Thymus (tissue), 14 donors: ENCODE data around the gene ACBD3. TPM values are rescaled to one million over a fixed set of nuclear protein-coding genes. Genes with fewer than 3 reads are reported as not detected.
A peak's percentile ranks its signal among the peaks of the same experiment; 100 is the strongest.

Experiments
- DNase-seq, 9 donors: peaks; one replicate each; pipeline ENCODE4 v3.0.0-alpha.2; 2013; ENCODE audit warnings: low spot score in 9 of 9, low read depth in 6 of 9, missing footprints in 1 of 9
- H3K27ac ChIP-seq, 2 donors: one replicate each; pipeline ENCODE4 v1.5.1; 2013; ENCODE audit warnings: control low read depth in 1 of 2, low read depth in 1 of 2, low read length in 1 of 2, mild to moderate bottlenecking in 1 of 2, moderate library complexity in 1 of 2
- H3K27me3 ChIP-seq, 2 donors: one replicate each; pipeline ENCODE4 v1.5.1; 2013; ENCODE audit warnings: low read length in 1 of 2; ENCODE audit not compliant: control insufficient read depth in 2 of 2, insufficient read depth in 1 of 2
- H3K36me3 ChIP-seq, 2 donors: one replicate each; pipeline ENCODE4 v1.5.1; 2013; ENCODE audit warnings: low read length in 1 of 2, mild to moderate bottlenecking in 1 of 2, moderate library complexity in 1 of 2; ENCODE audit not compliant: control insufficient read depth in 2 of 2, insufficient read depth in 2 of 2
- H3K4me1 ChIP-seq, 2 donors: one replicate each; pipeline ENCODE4 v1.5.1; 2013; ENCODE audit warnings: low read length in 2 of 2; ENCODE audit not compliant: control insufficient read depth in 2 of 2, insufficient read depth in 2 of 2
- H3K4me3 ChIP-seq, 2 donors: one replicate each; pipeline ENCODE4 v1.5.1; 2013; ENCODE audit warnings: low read length in 2 of 2, control low read depth in 1 of 2, mild to moderate bottlenecking in 1 of 2
- H3K9me3 ChIP-seq, 2 donors: one replicate each; pipeline ENCODE4 v1.5.1; 2013; ENCODE audit warnings: low read length in 1 of 2, mild to moderate bottlenecking in 1 of 2; ENCODE audit not compliant: control insufficient read depth in 2 of 2, insufficient read depth in 1 of 2
- WGBS: extraction: QIAGEN DNeasy Blood & Tissue Kit; methylation state at CpG from one replicate; pipeline ENCODE4 v1.1.7; 2013; 5-methylcytosine and 5-hydroxymethylcytosine counted together
- long read RNA-seq, 10 donors: transcript quantifications; one replicate each; lab custom pipeline, GENCODE V29; 2026
- polyA plus RNA-seq: library from polyadenylated mRNA; stranded (reverse); fragments of 200-250 nt; gene quantifications from one replicate; pipeline ENCODE4 v1.2.3, GENCODE V29; 2013
- total RNA-seq: library from RNA; stranded (reverse); fragments of 120-200 nt; gene quantifications from one replicate; pipeline ENCODE4 v1.2.4, GENCODE V29; 2013
- donor health status: healthy.

Gene ACBD3
- total RNA-seq (21.1 TPM), polyA plus RNA-seq (17.9 TPM)
- long read RNA-seq, donor 1, partial matches to known transcripts = 0 of 1 reads
- long read RNA-seq, donor 1, other reads (novel, unspliced or antisense) = 0 of 1 reads
- long read RNA-seq, donor 2, transcript ACBD3-201 (8 exons, 3,573 nt) = major isoform, 15 of 32 reads
- long read RNA-seq, donor 2, partial matches to known transcripts = 17 of 32 reads
- long read RNA-seq, donor 2, other reads (novel, unspliced or antisense) = 0 of 32 reads
- long read RNA-seq, donor 3, partial matches to known transcripts = 15 of 16 reads
- long read RNA-seq, donor 3, other reads (novel, unspliced or antisense) = 0 of 16 reads
- long read RNA-seq, donor 4, partial matches to known transcripts = 5 of 5 reads
- long read RNA-seq, donor 4, other reads (novel, unspliced or antisense) = 0 of 5 reads
- long read RNA-seq, donor 5, transcript ACBD3-201 (8 exons, 3,573 nt) = major isoform, 5 of 22 reads
- long read RNA-seq, donor 5, partial matches to known transcripts = 17 of 22 reads
- long read RNA-seq, donor 5, other reads (novel, unspliced or antisense) = 0 of 22 reads
- long read RNA-seq, donor 6, transcript ACBD3-201 (8 exons, 3,573 nt) = major isoform, 5 of 5 reads
- long read RNA-seq, donor 6, partial matches to known transcripts = 0 of 5 reads
- long read RNA-seq, donor 6, other reads (novel, unspliced or antisense) = 0 of 5 reads
- long read RNA-seq, donor 7, partial matches to known transcripts = 11 of 12 reads
- long read RNA-seq, donor 7, other reads (novel, unspliced or antisense) = 0 of 12 reads
- long read RNA-seq, donor 8 = 0 reads
- long read RNA-seq, donor 9, partial matches to known transcripts = 0 of 3 reads
- long read RNA-seq, donor 9, other reads (novel, unspliced or antisense) = 0 of 3 reads
- long read RNA-seq, donor 10, transcript ACBD3-201 (8 exons, 3,573 nt) = major isoform, 5 of 15 reads
- long read RNA-seq, donor 10, partial matches to known transcripts = 10 of 15 reads
- long read RNA-seq, donor 10, other reads (novel, unspliced or antisense) = 0 of 15 reads

DNA sequence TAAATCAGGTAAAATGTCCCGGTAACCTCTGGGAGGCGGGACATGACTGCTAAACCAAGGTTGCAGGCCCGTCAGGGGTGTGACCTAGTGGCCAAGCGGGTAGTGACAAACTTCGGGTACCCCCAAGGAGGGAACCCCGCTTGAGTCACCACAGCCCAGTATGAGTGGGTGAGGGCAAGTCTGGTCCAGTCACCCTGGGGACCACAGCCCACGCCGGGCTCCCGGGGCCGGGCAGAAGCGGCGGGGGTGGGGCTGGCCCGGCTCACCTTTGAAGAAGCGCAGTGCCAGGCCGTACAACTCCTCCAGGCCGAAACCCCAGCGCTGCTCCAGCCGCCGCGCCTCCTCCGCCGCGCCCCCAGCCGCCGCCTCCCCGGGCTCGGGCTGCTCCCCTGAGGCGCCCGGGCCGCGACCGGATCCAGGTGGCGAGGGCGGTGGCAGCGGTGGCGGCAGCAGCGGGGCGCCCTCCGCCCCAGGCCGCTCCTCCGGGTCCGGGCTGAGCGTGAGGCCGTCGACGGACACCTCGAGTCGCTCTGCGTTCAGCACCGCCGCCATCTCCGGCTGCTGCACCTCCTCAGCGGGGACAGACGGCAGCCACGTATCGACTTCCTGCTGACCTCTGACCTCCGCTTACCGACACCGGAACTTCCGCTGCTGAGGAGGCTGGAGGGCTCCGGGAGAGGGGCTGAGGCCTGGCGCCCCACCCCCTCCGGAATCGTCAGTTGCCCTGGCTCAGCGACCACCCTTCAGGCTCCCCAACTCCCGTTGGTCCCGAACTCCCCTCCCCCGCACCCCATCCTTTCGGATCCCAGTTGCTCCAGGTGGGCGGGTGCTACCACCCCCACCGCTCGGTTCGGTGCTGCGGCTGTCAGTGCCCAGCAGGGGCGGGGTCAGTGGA, at the start of gene ACBD3:
ACBD3 (minus strand) TSS at position 618 of the 895 bp plus-strand sequence; CDS start at position 552, 66 bp downstream.
- H3K27ac ChIP-seq = peak within 1 kb of the TSS; percentile 74 to 94
- no peaks in the 10 kb centered on the region for H3K27me3 ChIP-seq
- peak; percentile 76 to 94 (median 84) for DNase-seq
- WGBS = under 1% methylated on average over 75 of the region's 75 CpGs
- no peaks in the 10 kb centered on the region for H3K9me3 ChIP-seq
- H3K4me1 ChIP-seq = peaks cover 13% of the 10 kb centered on the region in 2 donors
- H3K4me3 ChIP-seq = peak within 1 kb of the TSS; percentile 78 to 100
- H3K36me3 ChIP-seq = no peaks in the 10 kb centered on the region

DNA sequence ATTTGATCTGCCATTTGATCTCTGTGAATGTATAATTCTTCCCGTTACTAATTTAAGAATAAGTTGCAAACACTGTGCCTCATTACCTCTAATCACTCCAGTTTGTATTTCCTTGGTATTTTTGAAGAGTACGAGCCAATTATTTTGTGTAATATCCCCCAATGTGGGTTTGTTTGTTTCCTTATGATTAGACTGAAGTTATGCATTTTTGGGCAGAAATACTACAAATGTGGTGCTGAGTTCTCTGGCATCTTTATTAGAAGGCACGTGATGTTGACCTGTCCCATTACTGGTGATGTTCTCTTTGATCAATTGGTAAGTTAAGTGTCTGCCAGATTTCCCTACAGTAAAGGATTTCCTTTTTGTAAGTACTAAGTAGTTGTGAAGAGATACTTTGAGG, 47.3 kb upstream of the ACBD3 start:
- no peak for DNase-seq
- peaks cover 0 to 2% of the 10 kb centered on the region in 2 donors for H3K4me1 ChIP-seq
- no peak overlapping the region for H3K27ac ChIP-seq

DNA sequence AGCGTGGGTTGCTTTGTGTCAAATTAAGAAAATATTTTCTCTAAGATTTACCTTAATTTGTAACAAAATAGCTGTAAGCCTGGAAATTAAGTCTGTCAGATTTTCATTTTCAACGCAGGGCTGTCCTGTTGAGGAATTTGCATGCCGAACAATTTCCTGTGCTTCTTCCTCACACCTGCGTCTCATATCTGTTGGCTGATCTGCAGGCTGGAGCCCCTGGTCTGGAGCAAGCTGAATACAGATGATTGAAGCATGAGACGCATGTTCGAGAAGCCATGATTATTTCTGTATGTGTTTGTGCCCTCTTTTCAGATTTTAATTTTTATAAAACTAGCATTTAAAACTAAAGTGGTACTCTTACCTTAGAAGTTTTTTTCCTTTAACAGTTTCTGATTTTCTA, 46.8 kb upstream of the ACBD3 start:
- WGBS = 62% methylated on average over 6 of the region's 6 CpGs
- Histone ChIP-seq H3K36me3 (peaks cover 5 to 30% of the 10 kb centered on the region in 2 donors), H3K27ac (no peak overlapping the region), H3K4me3 (no peak overlapping the region), H3K9me3 (no peaks in the 10 kb centered on the region), H3K27me3 (no peaks in the 10 kb centered on the region), H3K4me1 (peaks cover 0 to 2% of the 10 kb centered on the region in 2 donors)
- peak in 3 of 9 donors; percentile 6 to 29 (median 18) for DNase-seq

More for the DNA sequence above, 47.3 kb upstream of the ACBD3 start:
- 95% methylated on average over 3 of the region's 3 CpGs for WGBS
- Histone ChIP-seq H3K27me3 (no peaks in the 10 kb centered on the region), H3K4me3 (no peak overlapping the region), H3K36me3 (peaks cover 5 to 33% of the 10 kb centered on the region in 2 donors), H3K9me3 (no peaks in the 10 kb centered on the region)

DNA sequence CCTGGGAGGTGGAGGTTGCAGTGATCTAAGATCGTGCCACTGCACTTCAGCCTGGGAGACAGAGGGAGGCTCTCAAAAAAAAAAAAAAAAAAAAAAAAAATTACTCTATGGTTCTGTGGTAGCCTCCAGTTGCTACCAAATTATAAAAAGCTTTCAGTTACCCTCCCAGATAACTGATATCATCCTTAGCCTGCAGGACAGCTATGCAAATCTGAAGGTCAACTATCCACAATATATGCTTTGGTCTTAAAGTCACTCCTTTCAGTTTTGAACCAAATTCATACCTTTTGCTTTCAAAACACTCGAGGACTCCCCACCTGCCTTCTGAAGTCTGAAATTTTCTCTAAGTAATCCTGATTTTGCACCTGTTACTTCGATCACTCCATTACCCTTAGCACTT, 40.1 kb upstream of the ACBD3 start:
- Histone ChIP-seq H3K4me1 (peaks cover 2 to 5% of the 10 kb centered on the region in 2 donors), H3K36me3 (peaks cover 0 to 9% of the 10 kb centered on the region in 2 donors), H3K4me3 (no peak overlapping the region), H3K27ac (no peak overlapping the region), H3K27me3 (peaks cover 14 to 30% of the 10 kb centered on the region in 2 donors), H3K9me3 (peaks cover 0 to 2% of the 10 kb centered on the region in 2 donors)
- no peak for DNase-seq
- 85% methylated on average over 3 of the region's 3 CpGs for WGBS

DNA sequence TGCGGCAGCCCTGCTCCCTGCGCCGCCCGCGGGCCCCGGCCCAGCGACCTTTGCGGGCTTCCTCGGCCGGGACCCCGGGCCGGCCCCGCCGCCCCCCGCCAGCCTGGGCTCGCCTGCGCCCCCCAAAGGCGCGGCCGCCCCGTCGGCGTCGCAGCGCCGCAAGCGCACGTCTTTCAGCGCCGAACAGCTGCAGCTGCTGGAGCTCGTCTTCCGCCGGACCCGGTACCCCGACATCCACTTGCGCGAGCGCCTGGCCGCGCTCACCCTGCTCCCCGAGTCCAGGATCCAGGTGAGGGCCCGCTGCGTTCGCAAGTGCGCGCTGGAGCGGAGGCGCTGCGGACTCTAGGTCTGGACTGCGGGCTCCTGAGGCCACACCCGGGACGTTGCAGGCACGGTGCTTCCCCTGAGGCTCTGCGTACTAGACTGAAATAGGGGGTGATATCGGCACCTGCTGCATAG, 37.3 kb upstream of the ACBD3 start:
- WGBS = under 1% methylated on average over 55 of the region's 55 CpGs
- H3K27me3 ChIP-seq = peaks cover 14 to 34% of the 10 kb centered on the region in 2 donors
- DNase-seq = peak in 5 of 9 donors; percentile 19 to 45 (median 25)
- peaks cover 2 to 5% of the 10 kb centered on the region in 2 donors for H3K4me1 ChIP-seq
- H3K4me3 ChIP-seq = peak overlapping the region; percentile 37 to 54
- peaks cover 0 to 2% of the 10 kb centered on the region in 2 donors for H3K9me3 ChIP-seq
- H3K27ac ChIP-seq = no peak overlapping the region
- peaks cover 0 to 3% of the 10 kb centered on the region in 2 donors for H3K36me3 ChIP-seq

DNA sequence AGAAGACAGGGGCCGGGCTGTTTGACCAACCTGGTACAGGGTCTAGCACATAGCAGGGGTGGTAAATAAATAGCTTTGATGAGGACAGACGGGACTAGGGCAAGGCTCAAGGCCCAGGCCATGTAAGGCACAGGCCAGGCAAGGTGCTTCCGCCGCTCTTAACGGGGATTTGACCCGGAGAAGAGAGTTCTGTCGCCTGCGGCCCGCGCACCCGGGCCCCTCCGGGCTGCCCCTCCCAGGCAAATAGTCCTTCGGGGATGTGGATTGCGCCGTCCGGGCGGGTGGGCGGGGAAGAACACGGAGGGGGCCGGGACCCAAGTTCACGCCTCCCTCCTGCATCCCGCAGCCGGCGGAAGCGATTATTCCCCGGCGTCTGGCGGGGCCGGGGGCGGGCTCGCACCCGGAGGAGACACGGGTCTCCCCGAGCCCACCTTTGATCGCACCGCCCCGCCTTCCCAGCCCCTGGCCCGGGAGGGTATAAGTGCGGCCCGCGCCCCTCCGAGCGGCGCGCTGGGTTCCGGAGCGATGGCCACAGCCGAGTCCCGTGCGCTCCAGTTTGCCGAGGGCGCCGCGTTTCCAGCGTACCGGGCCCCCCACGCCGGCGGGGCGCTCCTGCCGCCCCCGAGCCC, 36.7 kb upstream of the ACBD3 start, which contains the start of gene MIXL1:
MIXL1 (plus strand) TSS at position 508 of the 629 bp plus-strand sequence; CDS start at position 526, 18 bp downstream.
- H3K36me3 ChIP-seq = peaks cover 0 to 3% of the 10 kb centered on the region in 2 donors
- WGBS = 7% methylated on average over 62 of the region's 62 CpGs
- DNase-seq = peak in 3 of 9 donors; percentile 10 to 27 (median 10)
- peaks cover 0 to 2% of the 10 kb centered on the region in 2 donors for H3K9me3 ChIP-seq
- peaks cover 14 to 34% of the 10 kb centered on the region in 2 donors for H3K27me3 ChIP-seq
- peak within 1 kb of the TSS; percentile 37 to 54 for H3K4me3 ChIP-seq
- peaks cover 2 to 5% of the 10 kb centered on the region in 2 donors for H3K4me1 ChIP-seq
- H3K27ac ChIP-seq = no peak within 1 kb of the TSS

DNA sequence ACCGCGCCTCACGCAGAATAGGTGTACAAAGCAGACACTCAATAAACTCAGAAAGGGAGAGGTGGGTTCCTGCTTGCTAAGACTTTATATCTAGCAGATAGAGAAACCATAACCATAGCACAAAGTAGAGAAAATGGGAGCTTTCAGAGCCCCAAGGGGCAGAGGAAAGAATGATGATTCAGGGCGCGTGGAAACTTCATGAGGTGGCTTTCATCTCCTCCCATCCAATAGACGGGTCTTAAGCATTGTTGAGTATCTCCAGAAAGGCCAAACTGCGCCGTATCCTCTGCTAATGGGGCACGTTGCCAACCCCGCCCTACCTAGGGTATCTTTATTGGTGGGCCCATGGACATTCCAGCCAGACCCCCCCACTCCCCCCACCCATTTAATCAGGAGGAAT, 36.1 kb upstream of the ACBD3 start:
- Histone ChIP-seq H3K4me1 (peaks cover 2 to 5% of the 10 kb centered on the region in 2 donors), H3K27me3 (peaks cover 14 to 34% of the 10 kb centered on the region in 2 donors), H3K4me3 (no peak overlapping the region), H3K27ac (no peak overlapping the region), H3K36me3 (peaks cover 0 to 3% of the 10 kb centered on the region in 2 donors), H3K9me3 (peaks cover 0 to 2% of the 10 kb centered on the region in 2 donors)
- no peak for DNase-seq
- WGBS = 97% methylated on average over 10 of the region's 10 CpGs
